Mesothelial cell of epicardium (in vitro differentiated cells): Measurements from ENCODE around the gene DLEC1. TPM values are rescaled to one million over a fixed set of nuclear protein-coding genes. Genes with fewer than 3 reads are reported as not detected.
A peak's percentile ranks its signal among the peaks of the same experiment; 100 is the strongest.

Experiments
- DNase-seq, 2 experiments: peaks; one replicate each; pipeline ENCODE4 v3.0.0; 2021; ENCODE audit warnings: low spot score in 2 of 2; ENCODE audit not compliant: unreplicated experiment in 2 of 2
- H3K27ac Mint-ChIP-seq: 2 replicates; pipeline ENCODE4 v1.8.0; 2021; ENCODE audit warnings: mixed read lengths
- H3K27me3 Mint-ChIP-seq: 2 replicates; pipeline ENCODE4 v1.8.0; 2021; ENCODE audit warnings: low read depth, mixed read lengths
- H3K36me3 Mint-ChIP-seq: 2 replicates; pipeline ENCODE4 v1.8.0; 2021; ENCODE audit warnings: mixed read lengths
- H3K4me1 Mint-ChIP-seq: 2 replicates; pipeline ENCODE4 v1.8.0; 2021; ENCODE audit warnings: mixed read lengths
- H3K4me3 Mint-ChIP-seq: 2 replicates; pipeline ENCODE4 v1.8.0; 2021; ENCODE audit warnings: mild to moderate bottlenecking, moderate library complexity, mixed read lengths
- H3K9me3 Mint-ChIP-seq: 2 replicates; pipeline ENCODE4 v1.8.0; 2021; ENCODE audit warnings: mixed read lengths
- total RNA-seq: library from RNA; stranded (reverse); gene quantifications from 3 replicates; pipeline ENCODE4 v1.2.1, GENCODE V29; 2021
- TF ChIP-seq, protein P1 (sequence below): fragments of 200-600 bp; sonication (generic); IDR thresholded peaks from one replicate; pipeline ENCODE4 v1.5.0; 2021; ENCODE audit warnings: antibody characterized with exemption; ENCODE audit not compliant: unreplicated experiment

Gene DLEC1
- total RNA-seq, 1 donor from 2014 or later, result 1.4 TPM

DNA sequence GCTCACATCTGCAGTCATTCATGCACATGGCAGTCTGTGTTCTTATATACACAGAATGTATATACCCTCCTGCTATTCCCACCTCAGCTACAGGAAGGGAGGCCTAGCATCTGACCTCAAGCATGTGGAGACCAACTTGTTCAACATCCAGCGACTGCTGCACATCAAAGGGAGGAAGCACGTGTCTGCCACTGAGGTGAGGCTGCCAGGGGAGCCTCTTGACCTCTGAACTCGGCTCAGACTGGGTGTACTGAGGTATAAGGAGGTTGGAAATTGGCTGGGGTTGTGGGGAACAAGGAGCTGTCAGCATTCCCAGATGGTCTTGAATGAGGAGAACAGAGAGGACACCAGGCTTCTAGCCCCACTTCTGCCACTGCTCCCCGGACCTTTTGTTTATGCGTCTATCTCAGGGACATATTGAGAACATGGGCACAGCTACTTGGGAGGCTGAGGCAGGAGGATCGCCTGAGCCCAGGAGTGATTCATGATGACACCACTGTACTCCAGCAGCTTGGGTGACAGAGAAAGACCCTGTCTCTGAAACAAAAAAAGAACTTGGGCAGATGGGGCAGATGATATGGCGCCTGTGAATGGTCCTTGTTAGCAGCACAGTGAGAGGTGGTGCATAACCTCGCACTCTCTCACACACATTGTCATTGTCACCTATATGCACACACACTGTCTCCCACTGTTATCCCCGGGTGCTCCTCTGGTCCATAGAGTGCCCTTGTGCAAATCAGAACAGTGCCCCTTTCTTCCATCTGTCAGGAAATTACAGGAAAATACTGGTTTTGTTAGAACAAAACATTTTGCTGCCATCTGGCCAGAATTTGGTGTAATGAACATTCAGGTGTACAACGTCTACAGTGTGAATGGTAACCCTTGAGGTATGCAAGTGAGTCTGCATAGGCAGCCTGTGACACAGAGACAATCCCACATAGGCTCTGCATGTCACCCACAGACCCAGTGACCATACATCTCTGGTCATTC is 43.1 kb upstream of the DLEC1 start:
- peaks cover 31% of the 10 kb centered on the region for H3K4me1 Mint-ChIP-seq
- H3K27me3 Mint-ChIP-seq, result peaks cover 4% of the 10 kb centered on the region
- H3K27ac Mint-ChIP-seq, result no peak overlapping the region
- DNase-seq, result no peak
- TF ChIP-seq, protein P1, sequence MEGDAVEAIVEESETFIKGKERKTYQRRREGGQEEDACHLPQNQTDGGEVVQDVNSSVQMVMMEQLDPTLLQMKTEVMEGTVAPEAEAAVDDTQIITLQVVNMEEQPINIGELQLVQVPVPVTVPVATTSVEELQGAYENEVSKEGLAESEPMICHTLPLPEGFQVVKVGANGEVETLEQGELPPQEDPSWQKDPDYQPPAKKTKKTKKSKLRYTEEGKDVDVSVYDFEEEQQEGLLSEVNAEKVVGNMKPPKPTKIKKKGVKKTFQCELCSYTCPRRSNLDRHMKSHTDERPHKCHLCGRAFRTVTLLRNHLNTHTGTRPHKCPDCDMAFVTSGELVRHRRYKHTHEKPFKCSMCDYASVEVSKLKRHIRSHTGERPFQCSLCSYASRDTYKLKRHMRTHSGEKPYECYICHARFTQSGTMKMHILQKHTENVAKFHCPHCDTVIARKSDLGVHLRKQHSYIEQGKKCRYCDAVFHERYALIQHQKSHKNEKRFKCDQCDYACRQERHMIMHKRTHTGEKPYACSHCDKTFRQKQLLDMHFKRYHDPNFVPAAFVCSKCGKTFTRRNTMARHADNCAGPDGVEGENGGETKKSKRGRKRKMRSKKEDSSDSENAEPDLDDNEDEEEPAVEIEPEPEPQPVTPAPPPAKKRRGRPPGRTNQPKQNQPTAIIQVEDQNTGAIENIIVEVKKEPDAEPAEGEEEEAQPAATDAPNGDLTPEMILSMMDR, result no peak
- H3K9me3 Mint-ChIP-seq, result no peaks in the 10 kb centered on the region
- H3K4me3 Mint-ChIP-seq, result no peak overlapping the region
- H3K36me3 Mint-ChIP-seq, result peaks cover 1% of the 10 kb centered on the region

DNA sequence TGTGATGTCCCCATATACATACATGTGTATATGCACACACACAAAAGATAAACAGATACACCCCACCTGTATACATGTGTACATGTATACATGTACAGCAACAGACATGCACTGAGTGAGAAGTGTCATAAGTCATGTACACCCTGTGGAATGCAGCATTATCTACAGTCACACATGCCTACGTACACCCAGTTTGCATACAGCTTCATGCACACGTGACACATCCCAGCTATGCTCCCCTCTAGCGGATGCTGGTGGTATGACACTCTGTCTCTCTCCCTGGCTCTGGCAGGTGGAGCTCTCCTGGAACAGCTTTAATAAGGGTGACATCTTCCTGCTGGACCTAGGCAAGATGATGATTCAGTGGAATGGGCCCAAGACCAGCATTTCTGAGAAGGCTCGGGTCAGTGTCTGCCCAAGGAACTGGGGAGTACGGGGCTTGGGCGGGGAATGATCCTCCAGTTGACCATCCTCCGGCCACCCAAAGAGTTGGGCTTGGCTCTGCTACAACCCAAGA is 42.2 kb upstream of the DLEC1 start:
- no peaks in the 10 kb centered on the region for H3K9me3 Mint-ChIP-seq
- peak overlapping the region; percentile 14 for H3K27ac Mint-ChIP-seq
- peak; percentile 43 to 83 for DNase-seq
- H3K4me1 Mint-ChIP-seq, result peaks cover 31% of the 10 kb centered on the region
- H3K27me3 Mint-ChIP-seq, result peaks cover 4% of the 10 kb centered on the region
- TF ChIP-seq, protein P1, result peak; percentile 95
- H3K4me3 Mint-ChIP-seq, result no peak overlapping the region
- H3K36me3 Mint-ChIP-seq, result peaks cover 1% of the 10 kb centered on the region

GRCh38 chr3:37997342-37997741 is 41.7 kb upstream of the DLEC1 start:
- Mint-ChIP-seq H3K4me3 (no peak overlapping the region), H3K27ac (no peak overlapping the region), H3K4me1 (peaks cover 31% of the 10 kb centered on the region), H3K27me3 (peaks cover under 1% of the 10 kb centered on the region), H3K9me3 (no peaks in the 10 kb centered on the region), H3K36me3 (peaks cover 1% of the 10 kb centered on the region)
- TF ChIP-seq, protein P1, result no peak
- DNase-seq, result peak in 1 of 2 experiments; percentile 6

GRCh38 chr3:37997791-37998370 is 41.1 kb upstream of the DLEC1 start:
- Mint-ChIP-seq H3K4me1 (peaks cover 31% of the 10 kb centered on the region), H3K27ac (peak overlapping the region; percentile 80), H3K4me3 (peak overlapping the region; percentile 60), H3K36me3 (peaks cover 1% of the 10 kb centered on the region), H3K9me3 (no peaks in the 10 kb centered on the region), H3K27me3 (no peaks in the 10 kb centered on the region)
- peak in 1 of 2 experiments; percentile 11 for DNase-seq
- TF ChIP-seq, protein P1, result no peak

- Mint-ChIP-seq H3K36me3 (peaks cover 1% of the 10 kb centered on the region), H3K4me1 (peaks cover 20% of the 10 kb centered on the region), H3K27ac (no peak overlapping the region)
Measured at GRCh38 chr3:37999836-38000235, 39.2 kb upstream of the DLEC1 start.

More at GRCh38 chr3:37999836-38000235, 39.2 kb upstream of the DLEC1 start:
- TF ChIP-seq, protein P1, result no peak
- Mint-ChIP-seq H3K27me3 (no peaks in the 10 kb centered on the region), H3K9me3 (no peaks in the 10 kb centered on the region), H3K4me3 (no peak overlapping the region)
- DNase-seq, result no peak
